LNCAP (cell line): Measurements from ENCODE around the gene HESX1.

Experiments used
- TF ChIP-seq, protein P1 (sequence below): fragments of 450-650 bp; IDR thresholded peaks from 2 replicates; pipeline ENCODE4 v1.5.1; 2017; ENCODE audit warnings: mild to moderate bottlenecking

Gene HESX1

DNA sequence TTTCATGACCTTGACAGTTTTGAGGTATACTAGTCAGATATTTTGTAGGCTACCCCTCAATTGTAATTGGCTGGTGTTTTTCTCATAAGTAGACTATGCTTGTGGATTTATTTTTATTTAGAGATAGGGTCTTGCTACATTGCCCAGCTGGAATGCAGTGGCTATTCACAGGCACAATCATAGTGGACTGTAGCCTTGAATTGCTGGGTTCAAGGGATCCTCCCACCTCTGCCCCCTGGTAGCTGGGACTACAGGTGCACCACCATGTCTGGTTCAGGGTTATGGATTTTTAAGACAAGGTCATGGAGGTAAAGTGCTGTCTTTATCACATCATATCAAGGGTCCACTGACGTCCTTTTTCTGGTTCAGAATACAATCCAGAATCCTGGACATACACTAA lies 23.7 kb downstream of the HESX1 start:
- TF ChIP-seq, protein P1, sequence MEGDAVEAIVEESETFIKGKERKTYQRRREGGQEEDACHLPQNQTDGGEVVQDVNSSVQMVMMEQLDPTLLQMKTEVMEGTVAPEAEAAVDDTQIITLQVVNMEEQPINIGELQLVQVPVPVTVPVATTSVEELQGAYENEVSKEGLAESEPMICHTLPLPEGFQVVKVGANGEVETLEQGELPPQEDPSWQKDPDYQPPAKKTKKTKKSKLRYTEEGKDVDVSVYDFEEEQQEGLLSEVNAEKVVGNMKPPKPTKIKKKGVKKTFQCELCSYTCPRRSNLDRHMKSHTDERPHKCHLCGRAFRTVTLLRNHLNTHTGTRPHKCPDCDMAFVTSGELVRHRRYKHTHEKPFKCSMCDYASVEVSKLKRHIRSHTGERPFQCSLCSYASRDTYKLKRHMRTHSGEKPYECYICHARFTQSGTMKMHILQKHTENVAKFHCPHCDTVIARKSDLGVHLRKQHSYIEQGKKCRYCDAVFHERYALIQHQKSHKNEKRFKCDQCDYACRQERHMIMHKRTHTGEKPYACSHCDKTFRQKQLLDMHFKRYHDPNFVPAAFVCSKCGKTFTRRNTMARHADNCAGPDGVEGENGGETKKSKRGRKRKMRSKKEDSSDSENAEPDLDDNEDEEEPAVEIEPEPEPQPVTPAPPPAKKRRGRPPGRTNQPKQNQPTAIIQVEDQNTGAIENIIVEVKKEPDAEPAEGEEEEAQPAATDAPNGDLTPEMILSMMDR, result no peak

GRCh38 chr3:57173687-57174086 lies 26.1 kb downstream of the HESX1 start:
- TF ChIP-seq, protein P1, result no peak

GRCh38 chr3:57170946-57171345 lies 28.8 kb downstream of the HESX1 start:
- TF ChIP-seq, protein P1, result no peak

DNA sequence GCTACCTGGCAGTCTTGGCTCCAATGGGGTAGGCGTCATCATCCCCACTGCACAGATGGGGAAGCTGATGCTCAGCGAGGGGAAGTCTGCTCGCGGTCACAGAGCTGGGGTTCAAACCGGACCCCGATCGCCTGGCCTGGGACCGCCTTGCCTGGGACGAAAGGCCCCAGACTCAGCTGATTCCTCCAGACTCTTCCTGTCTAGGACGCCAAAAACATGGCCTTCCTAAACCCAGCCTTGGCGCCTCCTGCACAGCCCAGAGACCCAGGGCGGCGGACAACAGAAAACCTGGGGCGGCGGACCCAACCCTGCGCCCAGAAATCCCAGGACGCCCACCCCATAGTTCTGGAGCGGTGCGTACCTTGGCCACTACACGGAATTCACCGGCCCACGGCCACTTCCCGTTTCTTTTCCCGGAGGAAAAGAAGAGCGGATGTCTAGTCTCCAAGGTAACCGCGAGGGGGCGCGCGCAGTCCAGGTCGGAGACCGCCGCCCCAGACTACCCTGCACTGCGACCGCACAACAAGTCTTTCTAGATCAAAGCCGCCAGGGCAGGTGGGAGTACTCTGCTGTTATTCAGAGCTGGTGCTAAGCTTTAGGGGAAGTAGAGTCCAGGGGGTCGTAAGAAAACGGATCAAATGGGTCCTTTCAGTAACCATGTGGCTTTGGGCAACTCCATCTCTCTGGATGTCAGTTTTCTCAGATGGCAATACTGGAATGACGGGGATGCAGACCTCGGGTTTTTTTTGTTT lies 29.7 kb downstream of the HESX1 start:
- TF ChIP-seq, protein P1, result peak; percentile 85

- TF ChIP-seq, protein P1, result no peak
Measured at GRCh38 chr3:57169108-57169507, 30.7 kb downstream of the HESX1 start.

DNA sequence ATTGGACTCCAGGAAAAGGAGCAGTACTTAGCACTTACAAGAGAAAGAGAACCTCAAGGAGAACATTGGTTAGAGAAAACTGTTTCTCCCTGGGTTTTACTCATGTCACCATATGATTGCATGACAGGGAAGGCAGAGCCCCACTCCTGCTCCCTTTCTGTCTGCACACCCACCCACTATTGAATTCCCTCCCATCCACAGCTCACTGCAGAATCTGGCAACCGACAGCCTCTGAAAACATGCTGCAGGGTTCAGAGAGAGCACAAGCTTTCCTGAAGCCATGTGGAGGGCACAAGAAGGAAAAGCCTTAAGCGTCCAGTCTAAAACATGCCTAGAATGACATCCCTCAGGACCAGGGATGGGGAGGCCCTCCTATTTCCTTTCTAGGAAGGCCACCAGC lies 31.6 kb downstream of the HESX1 start:
- TF ChIP-seq, protein P1, result no peak

DNA sequence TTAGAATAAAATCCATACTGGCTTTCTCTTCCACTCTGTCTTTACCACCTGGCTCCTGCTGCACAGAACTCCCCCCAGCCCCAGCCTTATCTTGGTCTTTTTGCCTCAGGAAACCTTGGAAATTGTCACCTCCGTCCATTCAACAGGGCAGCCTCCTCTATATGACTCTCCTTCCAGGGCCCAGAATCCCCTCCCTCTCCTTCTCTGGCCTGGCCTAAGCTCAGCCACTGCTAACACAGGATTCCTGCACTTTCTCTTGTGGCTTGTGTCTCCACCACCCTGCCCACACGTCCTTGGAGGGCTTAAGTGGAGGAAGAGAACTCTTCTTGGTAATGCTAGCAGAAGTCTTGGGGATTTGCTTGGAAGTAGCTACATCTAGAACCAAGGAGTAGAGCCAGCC lies 33.1 kb downstream of the HESX1 start:
- TF ChIP-seq, protein P1, result no peak

DNA sequence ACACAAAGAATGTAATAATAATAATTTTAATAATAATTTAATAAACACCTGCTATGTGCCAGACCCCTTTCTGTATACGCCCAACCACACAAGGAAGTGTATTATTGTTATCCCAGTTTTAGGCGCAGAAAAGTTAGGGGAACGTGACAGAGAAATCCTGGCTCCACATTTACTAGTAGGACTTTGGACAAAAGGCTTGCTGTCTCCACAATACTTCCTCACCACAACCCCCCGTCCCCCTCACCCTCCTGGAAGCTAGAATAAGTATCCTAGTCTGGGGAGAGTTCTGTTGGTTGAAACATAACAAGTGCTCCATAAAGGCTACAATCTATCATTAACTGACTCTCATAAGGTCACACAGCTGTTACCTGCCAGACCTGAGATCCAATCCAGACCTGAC lies 34.1 kb downstream of the HESX1 start:
- TF ChIP-seq, protein P1, result no peak
